HEK293 (cell line): ENCODE data around the gene MAPKAP1.

Source experiments
- BCL11A ChIP-seq: fragments of 450-650 bp; formaldehyde crosslinking; IDR thresholded peaks from 2 replicates; pipeline ENCODE4 v1.5.1; 2016; ENCODE audit warnings: low read depth, missing biosample characterization, missing genetic modification characterization
- MEIS1 ChIP-seq: sonication (generic); formaldehyde crosslinking; IDR thresholded peaks from 2 replicates; pipeline ENCODE4 v1.8.1; 2022; ENCODE audit warnings: missing genetic modification reagents, mild to moderate bottlenecking, borderline replicate concordance
- REPIN1 ChIP-seq: fragments of 450-650 bp; formaldehyde crosslinking; IDR thresholded peaks from 2 replicates; pipeline ENCODE4 v1.5.1; 2017; ENCODE audit warnings: missing biosample characterization, missing genetic modification characterization, low read depth
- SALL2 ChIP-seq: fragments of 450-650 bp; formaldehyde crosslinking; IDR thresholded peaks from 2 replicates; pipeline ENCODE4 v1.5.0; 2017; ENCODE audit warnings: missing biosample characterization, mild to moderate bottlenecking, missing genetic modification characterization, borderline replicate concordance
- SCRT2 ChIP-seq: fragments of 450-650 bp; formaldehyde crosslinking; IDR thresholded peaks from 2 replicates; pipeline ENCODE4 v1.5.1; 2016; ENCODE audit warnings: missing biosample characterization, missing genetic modification characterization
- SP2 ChIP-seq: fragments of 450-650 bp; formaldehyde crosslinking; IDR thresholded peaks from 2 replicates; pipeline ENCODE4 v1.5.1; 2016; ENCODE audit warnings: missing biosample characterization, missing genetic modification characterization
- SP3 ChIP-seq: fragments of 450-650 bp; formaldehyde crosslinking; IDR thresholded peaks from 2 replicates; pipeline ENCODE4 v1.5.1; 2016; ENCODE audit warnings: missing biosample characterization, missing genetic modification characterization
- ZBTB11 ChIP-seq: fragments of 450-650 bp; formaldehyde crosslinking; conservative IDR thresholded peaks from 2 replicates; pipeline ENCODE4 v1.5.1; 2016; ENCODE audit warnings: low read depth, missing biosample characterization, missing genetic modification characterization
- ZBTB21 ChIP-seq: fragments of 450-650 bp; formaldehyde crosslinking; IDR thresholded peaks from 2 replicates; pipeline ENCODE4 v1.5.1; 2017; ENCODE audit warnings: missing biosample characterization, missing genetic modification characterization
- ZBTB26 ChIP-seq: fragments of 450-650 bp; formaldehyde crosslinking; optimal IDR thresholded peaks from 2 replicates; pipeline ENCODE3; 2016; ENCODE audit warnings: missing biosample characterization, mild to moderate bottlenecking, missing genetic modification characterization
- ZBTB48 ChIP-seq: fragments of 450-650 bp; formaldehyde crosslinking; IDR thresholded peaks from 2 replicates; pipeline ENCODE4 v1.5.1; 2016; ENCODE audit warnings: missing biosample characterization, missing genetic modification characterization
- ZBTB8A ChIP-seq: fragments of 450-650 bp; formaldehyde crosslinking; IDR thresholded peaks from 2 replicates; pipeline ENCODE4 v1.5.1; 2016; ENCODE audit warnings: missing biosample characterization, missing genetic modification characterization
- ZEB2 ChIP-seq: fragments of 450-650 bp; formaldehyde crosslinking; IDR thresholded peaks from 2 replicates; pipeline ENCODE4 v1.5.1; 2016; ENCODE audit warnings: missing biosample characterization, missing genetic modification characterization
- ZNF114 ChIP-seq: fragments of 450-650 bp; formaldehyde crosslinking; IDR thresholded peaks from 2 replicates; pipeline ENCODE4 v1.5.0; 2017; ENCODE audit warnings: missing biosample characterization, missing genetic modification characterization
- ZNF202 ChIP-seq: fragments of 450-650 bp; formaldehyde crosslinking; IDR thresholded peaks from 2 replicates; pipeline ENCODE4 v1.5.1; 2016; ENCODE audit warnings: missing biosample characterization, missing genetic modification characterization, borderline replicate concordance
- ZNF239 ChIP-seq: fragments of 450-650 bp; formaldehyde crosslinking; IDR thresholded peaks from 2 replicates; pipeline ENCODE4 v1.5.1; 2016; ENCODE audit warnings: missing biosample characterization, missing genetic modification characterization
- ZNF24 ChIP-seq: fragments of 450-650 bp; formaldehyde crosslinking; IDR thresholded peaks from 2 replicates; pipeline ENCODE4 v1.5.1; 2016; ENCODE audit warnings: missing biosample characterization, missing genetic modification characterization
- ZNF335 ChIP-seq: fragments of 450-650 bp; formaldehyde crosslinking; conservative IDR thresholded peaks from 2 replicates; pipeline ENCODE4 v1.5.1; 2016; ENCODE audit warnings: missing biosample characterization, missing genetic modification characterization
- ZNF404 ChIP-seq: fragments of 450-650 bp; formaldehyde crosslinking; IDR thresholded peaks from 2 replicates; pipeline ENCODE4 v1.5.1; 2017; ENCODE audit warnings: missing biosample characterization, missing genetic modification characterization
- ZNF449 ChIP-seq: fragments of 450-650 bp; formaldehyde crosslinking; IDR thresholded peaks from 2 replicates; pipeline ENCODE4 v1.5.1; 2017; ENCODE audit warnings: missing biosample characterization, mild to moderate bottlenecking, missing genetic modification characterization, moderate library complexity
- ZNF501 ChIP-seq: fragments of 450-650 bp; formaldehyde crosslinking; IDR thresholded peaks from 2 replicates; pipeline ENCODE4 v1.5.1; 2016; ENCODE audit warnings: missing biosample characterization, missing genetic modification characterization
- ZNF629 ChIP-seq: fragments of 450-650 bp; formaldehyde crosslinking; IDR thresholded peaks from 2 replicates; pipeline ENCODE4 v1.5.1; 2017; ENCODE audit warnings: missing biosample characterization, missing genetic modification characterization
- ZNF670 ChIP-seq: fragments of 450-650 bp; formaldehyde crosslinking; IDR thresholded peaks from 2 replicates; pipeline ENCODE4 v1.5.1; 2016; ENCODE audit warnings: missing biosample characterization, missing genetic modification characterization, low read depth
- ZNF791 ChIP-seq: fragments of 450-650 bp; formaldehyde crosslinking; IDR thresholded peaks from 2 replicates; pipeline ENCODE4 v1.5.1; 2016; ENCODE audit warnings: missing biosample characterization, missing genetic modification characterization
- ZNF792 ChIP-seq: fragments of 450-650 bp; formaldehyde crosslinking; IDR thresholded peaks from 2 replicates; pipeline ENCODE4 v1.5.1; 2016; ENCODE audit warnings: missing biosample characterization, missing genetic modification characterization
- ZSCAN23 ChIP-seq: fragments of 450-650 bp; formaldehyde crosslinking; IDR thresholded peaks from 2 replicates; pipeline ENCODE4 v1.5.1; 2016; ENCODE audit warnings: missing biosample characterization, missing genetic modification characterization
- TF ChIP-seq, protein P1 (sequence below): fragments of 450-650 bp; formaldehyde crosslinking; IDR thresholded peaks from 2 replicates; pipeline ENCODE4 v1.5.1; 2016; ENCODE audit warnings: missing biosample characterization, missing genetic modification characterization
- TF ChIP-seq, protein P2 (sequence below): fragments of 450-650 bp; formaldehyde crosslinking; IDR thresholded peaks from 2 replicates; pipeline ENCODE4 v1.5.1; 2016; ENCODE audit warnings: missing biosample characterization, missing genetic modification characterization

Gene MAPKAP1

GRCh38 chr9:125746017-125746773 lies 39.2 kb upstream of the MAPKAP1 start (continued):
- TF ChIP-seq, protein P1, sequence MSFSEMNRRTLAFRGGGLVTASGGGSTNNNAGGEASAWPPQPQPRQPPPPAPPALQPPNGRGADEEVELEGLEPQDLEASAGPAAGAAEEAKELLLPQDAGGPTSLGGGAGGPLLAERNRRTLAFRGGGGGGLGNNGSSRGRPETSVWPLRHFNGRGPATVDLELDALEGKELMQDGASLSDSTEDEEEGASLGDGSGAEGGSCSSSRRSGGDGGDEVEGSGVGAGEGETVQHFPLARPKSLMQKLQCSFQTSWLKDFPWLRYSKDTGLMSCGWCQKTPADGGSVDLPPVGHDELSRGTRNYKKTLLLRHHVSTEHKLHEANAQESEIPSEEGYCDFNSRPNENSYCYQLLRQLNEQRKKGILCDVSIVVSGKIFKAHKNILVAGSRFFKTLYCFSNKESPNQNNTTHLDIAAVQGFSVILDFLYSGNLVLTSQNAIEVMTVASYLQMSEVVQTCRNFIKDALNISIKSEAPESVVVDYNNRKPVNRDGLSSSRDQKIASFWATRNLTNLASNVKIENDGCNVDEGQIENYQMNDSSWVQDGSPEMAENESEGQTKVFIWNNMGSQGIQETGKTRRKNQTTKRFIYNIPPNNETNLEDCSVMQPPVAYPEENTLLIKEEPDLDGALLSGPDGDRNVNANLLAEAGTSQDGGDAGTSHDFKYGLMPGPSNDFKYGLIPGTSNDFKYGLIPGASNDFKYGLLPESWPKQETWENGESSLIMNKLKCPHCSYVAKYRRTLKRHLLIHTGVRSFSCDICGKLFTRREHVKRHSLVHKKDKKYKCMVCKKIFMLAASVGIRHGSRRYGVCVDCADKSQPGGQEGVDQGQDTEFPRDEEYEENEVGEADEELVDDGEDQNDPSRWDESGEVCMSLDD (tag by site-specific recombination): peak; percentile 81
- TF ChIP-seq ZNF404 (tag by site-specific recombination) (no peak), SP3 (tag by site-specific recombination) (peak; percentile 88), REPIN1 (no peak), ZNF501 (peak; percentile 98), ZBTB21 (no peak), ZNF449 (tag by site-specific recombination) (peak; percentile 36; the same call in 1 of the 2 replicates), ZNF791 (tag by site-specific recombination) (no peak), ZNF792 (0 out of 2 replicates have a peak, but pooled peaks have one; percentile 73), ZNF114 (tag by site-specific recombination) (no peak), ZNF670 (tag by site-specific recombination) (no peak), MEIS1 (no peak), ZSCAN23 (tag by site-specific recombination) (no peak), ZBTB11 (tag by site-specific recombination) (peak; percentile 60), ZBTB26 (tag by site-specific recombination) (peak; percentile 87), ZNF24 (tag by site-specific recombination) (peak; percentile 62; the same call in 1 of the 2 replicates), ZNF202 (no peak), BCL11A (tag by site-specific recombination) (peak; percentile 91), ZNF239 (tag by site-specific recombination) (0 out of 2 replicates have a peak, but pooled peaks have one; percentile 36), SP2 (peak; percentile 96), ZBTB48 (peak; percentile 63; the same call in 1 of the 2 replicates), SCRT2 (tag by site-specific recombination) (no peak), ZNF335 (tag by site-specific recombination) (peak; percentile 76), ZBTB8A (tag by site-specific recombination) (peak; percentile 94), ZEB2 (peak; percentile 98), ZNF629 (tag by site-specific recombination) (peak; percentile 75), SALL2 (tag by site-specific recombination) (no peak)
- TF ChIP-seq, protein P2, sequence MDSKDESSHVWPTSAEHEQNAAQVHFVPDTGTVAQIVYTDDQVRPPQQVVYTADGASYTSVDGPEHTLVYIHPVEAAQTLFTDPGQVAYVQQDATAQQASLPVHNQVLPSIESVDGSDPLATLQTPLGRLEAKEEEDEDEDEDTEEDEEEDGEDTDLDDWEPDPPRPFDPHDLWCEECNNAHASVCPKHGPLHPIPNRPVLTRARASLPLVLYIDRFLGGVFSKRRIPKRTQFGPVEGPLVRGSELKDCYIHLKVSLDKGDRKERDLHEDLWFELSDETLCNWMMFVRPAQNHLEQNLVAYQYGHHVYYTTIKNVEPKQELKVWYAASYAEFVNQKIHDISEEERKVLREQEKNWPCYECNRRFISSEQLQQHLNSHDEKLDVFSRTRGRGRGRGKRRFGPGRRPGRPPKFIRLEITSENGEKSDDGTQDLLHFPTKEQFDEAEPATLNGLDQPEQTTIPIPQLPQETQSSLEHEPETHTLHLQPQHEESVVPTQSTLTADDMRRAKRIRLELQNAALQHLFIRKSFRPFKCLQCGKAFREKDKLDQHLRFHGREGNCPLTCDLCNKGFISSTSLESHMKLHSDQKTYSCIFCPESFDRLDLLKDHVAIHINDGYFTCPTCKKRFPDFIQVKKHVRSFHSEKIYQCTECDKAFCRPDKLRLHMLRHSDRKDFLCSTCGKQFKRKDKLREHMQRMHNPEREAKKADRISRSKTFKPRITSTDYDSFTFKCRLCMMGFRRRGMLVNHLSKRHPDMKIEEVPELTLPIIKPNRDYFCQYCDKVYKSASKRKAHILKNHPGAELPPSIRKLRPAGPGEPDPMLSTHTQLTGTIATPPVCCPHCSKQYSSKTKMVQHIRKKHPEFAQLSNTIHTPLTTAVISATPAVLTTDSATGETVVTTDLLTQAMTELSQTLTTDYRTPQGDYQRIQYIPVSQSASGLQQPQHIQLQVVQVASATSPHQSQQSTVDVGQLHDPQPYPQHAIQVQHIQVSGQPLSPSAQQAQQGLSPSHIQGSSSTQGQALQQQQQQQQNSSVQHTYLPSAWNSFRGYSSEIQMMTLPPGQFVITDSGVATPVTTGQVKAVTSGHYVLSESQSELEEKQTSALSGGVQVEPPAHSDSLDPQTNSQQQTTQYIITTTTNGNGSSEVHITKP (tag by site-specific recombination): peak; percentile 92
